ENCODE data around the gene CEACAM20. TPM values are rescaled to one million over a fixed set of nuclear protein-coding genes. Genes with fewer than 3 reads are reported as not detected.

Gene CEACAM20
- total and polyA plus RNA-seq, 2 experiments from 2014 or later: not detected

GRCh38 chr19:44540736-44541135 lies 11.3 kb upstream of the CEACAM20 start:
- Histone ChIP-seq H3F3A (replicated peaks; ENCODE audit: low read depth) (no peaks in the 10 kb centered on the region), H3K4me3 (no peak overlapping the region), H3K4me1 (ENCODE audit: insufficient read depth) (no peaks in the 10 kb centered on the region), H3K9me2 (ENCODE audit: insufficient read depth) (peaks cover 8% of the 10 kb centered on the region), H2AFZ (no peak overlapping the region), H4K20me1 (replicated peaks; ENCODE audit: insufficient read depth) (no peaks in the 10 kb centered on the region), H3K4me2 (no peak overlapping the region), H3K27me3 (ENCODE audit: insufficient read depth) (no peaks in the 10 kb centered on the region), H3K79me2 (replicated peaks; ENCODE audit: insufficient read depth) (no peaks in the 10 kb centered on the region), H3K27ac (ENCODE audit: low read depth) (no peak overlapping the region), H3K36me3 (ENCODE audit: insufficient read depth) (no peaks in the 10 kb centered on the region)
- Mint-ChIP-seq H3K4me1 (no peaks in the 10 kb centered on the region), H3K36me3 (ENCODE audit: low read depth) (peaks cover 10% of the 10 kb centered on the region), H3K4me3 (no peak overlapping the region), H3K27me3 (ENCODE audit: insufficient read depth, low read depth, poor library complexity) (peaks cover 11% of the 10 kb centered on the region), H3K27ac (no peak overlapping the region), H3K9me3 (peaks cover 83% of the 10 kb centered on the region)
- TF ChIP-seq EZH2phosphoT487 (IDR thresholded peaks at IDR 0.05; ENCODE audit: unreplicated experiment): no peak
- TF ChIP-seq, protein P1, sequence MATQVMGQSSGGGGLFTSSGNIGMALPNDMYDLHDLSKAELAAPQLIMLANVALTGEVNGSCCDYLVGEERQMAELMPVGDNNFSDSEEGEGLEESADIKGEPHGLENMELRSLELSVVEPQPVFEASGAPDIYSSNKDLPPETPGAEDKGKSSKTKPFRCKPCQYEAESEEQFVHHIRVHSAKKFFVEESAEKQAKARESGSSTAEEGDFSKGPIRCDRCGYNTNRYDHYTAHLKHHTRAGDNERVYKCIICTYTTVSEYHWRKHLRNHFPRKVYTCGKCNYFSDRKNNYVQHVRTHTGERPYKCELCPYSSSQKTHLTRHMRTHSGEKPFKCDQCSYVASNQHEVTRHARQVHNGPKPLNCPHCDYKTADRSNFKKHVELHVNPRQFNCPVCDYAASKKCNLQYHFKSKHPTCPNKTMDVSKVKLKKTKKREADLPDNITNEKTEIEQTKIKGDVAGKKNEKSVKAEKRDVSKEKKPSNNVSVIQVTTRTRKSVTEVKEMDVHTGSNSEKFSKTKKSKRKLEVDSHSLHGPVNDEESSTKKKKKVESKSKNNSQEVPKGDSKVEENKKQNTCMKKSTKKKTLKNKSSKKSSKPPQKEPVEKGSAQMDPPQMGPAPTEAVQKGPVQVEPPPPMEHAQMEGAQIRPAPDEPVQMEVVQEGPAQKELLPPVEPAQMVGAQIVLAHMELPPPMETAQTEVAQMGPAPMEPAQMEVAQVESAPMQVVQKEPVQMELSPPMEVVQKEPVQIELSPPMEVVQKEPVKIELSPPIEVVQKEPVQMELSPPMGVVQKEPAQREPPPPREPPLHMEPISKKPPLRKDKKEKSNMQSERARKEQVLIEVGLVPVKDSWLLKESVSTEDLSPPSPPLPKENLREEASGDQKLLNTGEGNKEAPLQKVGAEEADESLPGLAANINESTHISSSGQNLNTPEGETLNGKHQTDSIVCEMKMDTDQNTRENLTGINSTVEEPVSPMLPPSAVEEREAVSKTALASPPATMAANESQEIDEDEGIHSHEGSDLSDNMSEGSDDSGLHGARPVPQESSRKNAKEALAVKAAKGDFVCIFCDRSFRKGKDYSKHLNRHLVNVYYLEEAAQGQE (IDR thresholded peaks at IDR 0.05; ENCODE audit: unreplicated experiment): no peak
- no peak for TF ChIP-seq ZNF114 (CRISPR knock-in tag; IDR thresholded peaks at IDR 0.05)
- ATAC-seq: no peak
- no peak for DNase-seq (ENCODE audit: low spot score)

DNA sequence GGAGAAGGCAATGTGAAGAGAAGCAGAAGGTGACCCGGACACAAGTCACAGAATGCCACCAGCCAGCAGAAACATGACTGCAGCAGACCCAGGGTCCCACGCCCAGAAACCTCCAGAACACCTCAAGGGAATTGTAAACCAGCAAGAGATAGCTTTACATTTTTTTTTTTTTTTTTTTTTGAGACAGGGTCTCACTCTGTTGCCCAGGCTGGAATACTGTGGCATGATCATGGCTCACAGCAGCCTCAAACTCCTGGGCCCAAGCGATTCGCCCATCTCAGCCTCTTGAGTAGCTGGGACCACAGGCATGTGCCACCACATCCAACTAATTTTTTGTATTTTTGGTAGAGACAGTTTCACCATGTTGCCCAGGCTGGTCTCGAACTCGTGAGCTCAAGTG lies 10.5 kb upstream of the CEACAM20 start:
- Histone ChIP-seq H3K4me3 (no peak overlapping the region), H3K4me2 (no peak overlapping the region), H3K9me2 (ENCODE audit: insufficient read depth) (peaks cover 8% of the 10 kb centered on the region), H3K27ac (ENCODE audit: low read depth) (no peak overlapping the region), H3K79me2 (replicated peaks; ENCODE audit: insufficient read depth) (no peaks in the 10 kb centered on the region), H3K4me1 (ENCODE audit: insufficient read depth) (no peaks in the 10 kb centered on the region), H3F3A (replicated peaks; ENCODE audit: low read depth) (no peaks in the 10 kb centered on the region), H3K36me3 (ENCODE audit: insufficient read depth) (no peaks in the 10 kb centered on the region), H4K20me1 (replicated peaks; ENCODE audit: insufficient read depth) (no peaks in the 10 kb centered on the region), H2AFZ (no peak overlapping the region), H3K27me3 (ENCODE audit: insufficient read depth) (no peaks in the 10 kb centered on the region)
- Mint-ChIP-seq H3K4me3 (no peak overlapping the region), H3K4me1 (no peaks in the 10 kb centered on the region), H3K27ac (no peak overlapping the region), H3K36me3 (ENCODE audit: low read depth) (peaks cover 10% of the 10 kb centered on the region), H3K27me3 (ENCODE audit: insufficient read depth, low read depth, poor library complexity) (peaks cover 11% of the 10 kb centered on the region), H3K9me3 (peaks cover 89% of the 10 kb centered on the region)
- no peak for DNase-seq (ENCODE audit: low spot score)
- no peak for ATAC-seq
- TF ChIP-seq POLR2AphosphoS5 (IDR thresholded peaks at IDR 0.05; ENCODE audit: low read depth): no peak
- no peak for TF ChIP-seq EZH2 (IDR thresholded peaks at IDR 0.05; ENCODE audit: low read depth, unreplicated experiment)
- no peak for TF ChIP-seq ETS1 (IDR thresholded peaks at IDR 0.05)
- TF ChIP-seq NANOG (IDR thresholded peaks at IDR 0.05; ENCODE audit: borderline replicate concordance): no peak
- TF ChIP-seq CREB1 (CRISPR knock-in tag; IDR thresholded peaks at IDR 0.05; ENCODE audit: low read depth): no peak
- no peak for TF ChIP-seq EZH2phosphoT487 (IDR thresholded peaks at IDR 0.05; ENCODE audit: unreplicated experiment)
- TF ChIP-seq, protein P1 (IDR thresholded peaks at IDR 0.05; ENCODE audit: unreplicated experiment): no peak
- no peak for TF ChIP-seq ZNF114 (CRISPR knock-in tag; IDR thresholded peaks at IDR 0.05)
- TF ChIP-seq ZNF331 (CRISPR knock-in tag; IDR thresholded peaks at IDR 0.05; ENCODE audit: low read depth): no peak
- no peak for TF ChIP-seq CTCF (conservative IDR thresholded peaks at IDR 0.05; ENCODE audit: low read depth in 2 of 2)
- no peak for TF ChIP-seq STAT1 (IDR thresholded peaks at IDR 0.05; ENCODE audit: unreplicated experiment)
- TF ChIP-seq JUNB (IDR thresholded peaks at IDR 0.05; ENCODE audit: unreplicated experiment): no peak

Data from GM23338 (cell line).